T-cell (primary cell): ENCODE data around the gene RGS3. TPM values are rescaled to one million over a fixed set of nuclear protein-coding genes. Genes with fewer than 3 reads are reported as not detected.

Source experiments
- ATAC-seq, 4 experiments: fragments of 200-7000 bp in 3 of 4; fragments of 150-1000 bp in 1 of 4; cut with Tn5 transposase; replicated peaks in 1 of 4; 1 replicate in 3 of 4; 2 replicates in 1 of 4; pipeline ENCODE4 v1.10.0; 2021; ENCODE audit warnings: moderate library complexity in 3 of 4, mild to moderate bottlenecking in 2 of 4, moderate number of reproducible peaks in 1 of 4
- CTCF ChIA-PET, 2 donors: fragments of 300-600 bp; sonication (Branson Sonifier 250); formaldehyde crosslinking; loops; one replicate each; lab custom pipeline; 2022; ENCODE audit warnings: antibody characterized with exemption in 2 of 2; lab: Charles Lee
- POLR2A ChIA-PET, 2 donors: fragments of 300-600 bp; sonication (Branson Sonifier 250); formaldehyde crosslinking; loops; one replicate each; lab custom pipeline; 2022; ENCODE audit warnings: antibody characterized with exemption in 2 of 2; lab: Charles Lee
- DNase-seq, 35 experiments: peaks; one replicate each; pipeline versions ENCODE4 v3.0.0 to v3.0.0-alpha.2; 2013 to 2023
- H3K27ac ChIP-seq: one replicate; pipeline ENCODE4 v1.5.1; 2013; ENCODE audit warnings: low read length
- H3K27me3 ChIP-seq, 2 experiments: replicated peaks in 1 of 2; 1 replicate in 1 of 2; 2 replicates in 1 of 2; pipeline versions ENCODE4 v1.6.1 to v1.7.0; 2013; ENCODE audit warnings: low read length in 1 of 2, mixed read lengths in 1 of 2; ENCODE audit not compliant: control insufficient read depth in 2 of 2, insufficient read depth in 2 of 2; ENCODE audit errors: extremely low read depth in 1 of 2
- H3K36me3 ChIP-seq, 2 donors: 1 replicate in 1 of 2; 2 replicates in 1 of 2; pipeline versions ENCODE4 v1.6.1 to v1.7.0; 2013; ENCODE audit warnings: low read length in 1 of 2; ENCODE audit not compliant: control insufficient read depth in 2 of 2, insufficient read depth in 1 of 2; ENCODE audit errors: extremely low read depth in 1 of 2
- H3K4me1 ChIP-seq, 2 experiments: 1 replicate in 1 of 2; 2 replicates in 1 of 2; pipeline versions ENCODE4 v1.6.1 to v1.7.0; 2013; ENCODE audit warnings: low read length in 2 of 2, mixed read lengths in 1 of 2; ENCODE audit not compliant: insufficient read depth in 2 of 2, control insufficient read depth in 1 of 2; ENCODE audit errors: extremely low read depth in 1 of 2
- H3K4me3 ChIP-seq, 2 donors: 1 replicate in 1 of 2; 2 replicates in 1 of 2; pipeline versions ENCODE4 v1.5.1 to v1.7.0; 2013; ENCODE audit warnings: mild to moderate bottlenecking in 2 of 2, low read length in 1 of 2, moderate library complexity in 1 of 2; ENCODE audit not compliant: control insufficient read depth in 1 of 2; ENCODE audit errors: extremely low read depth in 1 of 2
- H3K9me3 ChIP-seq: 2 replicates; pipeline ENCODE4 v1.7.0; 2013
- H3K27ac Mint-ChIP-seq, 2 donors: one replicate each; pipeline ENCODE4 v1.8.0; 2020 to 2021; ENCODE audit warnings: mild to moderate bottlenecking in 2 of 2, mixed read lengths in 2 of 2
- H3K27me3 Mint-ChIP-seq, 2 donors: one replicate each; pipeline ENCODE4 v1.8.0; 2021 to 2022; ENCODE audit warnings: mixed read lengths in 2 of 2
- H3K36me3 Mint-ChIP-seq: one replicate; pipeline ENCODE4 v1.8.0; 2021; ENCODE audit warnings: mixed read lengths
- H3K4me1 Mint-ChIP-seq, 3 donors: one replicate each; pipeline ENCODE4 v1.8.0; 2020 to 2022; ENCODE audit warnings: mixed read lengths in 3 of 3, mild to moderate bottlenecking in 1 of 3
- H3K4me3 Mint-ChIP-seq, 3 donors: one replicate each; pipeline ENCODE4 v1.8.0; 2020 to 2022; ENCODE audit warnings: mild to moderate bottlenecking in 3 of 3, mixed read lengths in 3 of 3, moderate library complexity in 3 of 3
- H3K9me3 Mint-ChIP-seq, 3 donors: one replicate each; pipeline ENCODE4 v1.8.0; 2020 to 2022; ENCODE audit warnings: mixed read lengths in 3 of 3
- WGBS: methylation state at CpG from one replicate; pipeline ENCODE4 v1.1.5; 2013; ENCODE audit warnings: missing lambda C conversion rate; ENCODE audit not compliant: insufficient coverage; 5-methylcytosine and 5-hydroxymethylcytosine counted together
- total RNA-seq, 35 experiments: library from RNA in 6 of 35; stranded (reverse) in 6 of 35; fragments of 120-200 nt in 1 of 35; gene quantifications; one replicate each; pipeline versions ENCODE4 v1.2.1 to v1.2.4 and lab custom pipeline; 2013 to 2026

Gene RGS3
- total RNA-seq, 5 donors from 2014 or later (not counting 1 experiment from before 2014, with no cell fraction given), result 15.9 to 36.5 (median 24.9) TPM

GRCh38 chr9:113583511-113584427, 120.2 kb downstream of the RGS3 start:
- DNase-seq (no peak), ATAC-seq (no peak)
- Mint-ChIP-seq H3K4me3 (no peak overlapping the region), H3K4me1 (peaks cover 59 to 93% (median 69%) of the 10 kb centered on the region in 3 donors), H3K36me3 (peaks cover 15% of the 10 kb centered on the region), H3K9me3 (no peaks in the 10 kb centered on the region), H3K27ac (peak overlapping the region; percentile 98 to 99), H3K27me3 (no peaks in the 10 kb centered on the region)
- POLR2A ChIA-PET, result no interaction called here
- 95% methylated on average over 22 of the region's 31 CpGs for WGBS
- Histone ChIP-seq H3K27me3 (no peaks in the 10 kb centered on the region), H3K9me3 (no peaks in the 10 kb centered on the region), H3K4me1 (peaks cover 28 to 78% of the 10 kb centered on the region in 2 experiments), H3K4me3 (no peak overlapping the region), H3K36me3 (peaks cover 13 to 48% of the 10 kb centered on the region in 2 donors), H3K27ac (no peak overlapping the region)
- CTCF ChIA-PET, result interaction anchor here (0.5 to 2.1 kb wide), 10 partner anchors 8 to 309 kb away, joined by 3 to 12 read pairs (median 4); partner anchors contain the start of genes C9orf43 (in 1 of the 2), CDC26 (in 1 of the 2), POLE3 (in 1 of the 2) and PRPF4 (in 1 of the 2)

- Mint-ChIP-seq H3K27me3 (no peaks in the 10 kb centered on the region), H3K9me3 (no peaks in the 10 kb centered on the region), H3K27ac (peak overlapping the region; percentile 64 to 68), H3K36me3 (peaks cover 15% of the 10 kb centered on the region), H3K4me1 (peaks cover 57 to 92% (median 67%) of the 10 kb centered on the region in 3 donors), H3K4me3 (no peak overlapping the region)
- H3K27me3 ChIP-seq, result no peaks in the 10 kb centered on the region
- H3K9me3 ChIP-seq, result no peaks in the 10 kb centered on the region
- no peak overlapping the region for H3K4me3 ChIP-seq
- H3K4me1 ChIP-seq, result peaks cover 21 to 78% of the 10 kb centered on the region in 2 experiments
- ATAC-seq, result no peak
- no peak for DNase-seq
- CTCF ChIA-PET, result interaction anchor here (0.5 to 0.9 kb wide), 4 partner anchors 24 to 309 kb away, joined by 3 to 7 read pairs (median 3); partner anchors contain the start of genes CDC26 (in 1 of the 2) and PRPF4 (in 1 of the 2)
- WGBS, result 100% methylated on average over 1 of the region's 5 CpGs
- POLR2A ChIA-PET, result no interaction called here
- H3K36me3 ChIP-seq, result peaks cover 20 to 50% of the 10 kb centered on the region in 2 donors
- H3K27ac ChIP-seq, result no peak overlapping the region
Observed at GRCh38 chr9:113584428-113585084, 121.0 kb downstream of the RGS3 start.

GRCh38 chr9:113585085-113585442, 121.5 kb downstream of the RGS3 start:
- CTCF ChIA-PET, result interaction anchor here in 1 of 2 donors (0.8 to 0.9 kb wide), 2 partner anchors 24 to 310 kb away, joined by 3 read pairs; partner anchors contain the start of genes CDC26 and PRPF4
- H3K36me3 Mint-ChIP-seq, result peaks cover 15% of the 10 kb centered on the region
- H3K4me1 ChIP-seq, result peaks cover 16 to 77% of the 10 kb centered on the region in 2 experiments

GRCh38 chr9:113585555-113585954, 122.0 kb downstream of the RGS3 start:
- no peaks in the 10 kb centered on the region for H3K9me3 ChIP-seq
- H3K36me3 ChIP-seq, result peaks cover 20 to 53% of the 10 kb centered on the region in 2 donors
- DNase-seq (no peak), ATAC-seq (no peak)
- Mint-ChIP-seq H3K4me3 (no peak overlapping the region), H3K27ac (peak overlapping the region; percentile 64 to 68), H3K36me3 (peaks cover 16% of the 10 kb centered on the region), H3K4me1 (peaks cover 50 to 90% (median 62%) of the 10 kb centered on the region in 3 donors), H3K27me3 (no peaks in the 10 kb centered on the region), H3K9me3 (no peaks in the 10 kb centered on the region)
- no peaks in the 10 kb centered on the region for H3K27me3 ChIP-seq
- H3K4me3 ChIP-seq, result no peak overlapping the region
- POLR2A ChIA-PET, result no interaction called here
- no peak overlapping the region for H3K27ac ChIP-seq
- CTCF ChIA-PET, result interaction anchor here in 1 of 2 donors (0.6 to 1.1 kb wide), 2 partner anchors 59 to 140 kb away, joined by 3 to 8 read pairs; no protein-coding TSS in a partner anchor
- H3K4me1 ChIP-seq, result peaks cover 11 to 72% of the 10 kb centered on the region in 2 experiments
- WGBS, result no CpG with 5 or more reads among the region's 2 CpGs

More at GRCh38 chr9:113585085-113585442, 121.5 kb downstream of the RGS3 start:
- WGBS, result 97% methylated on average over 3 of the region's 4 CpGs
- H3K4me3 Mint-ChIP-seq, result no peak overlapping the region
- H3K27ac ChIP-seq, result no peak overlapping the region
- H3K27ac Mint-ChIP-seq, result peak overlapping the region; percentile 64 to 68
- ATAC-seq, result no peak
- H3K9me3 ChIP-seq, result no peaks in the 10 kb centered on the region
- H3K9me3 Mint-ChIP-seq, result no peaks in the 10 kb centered on the region
- H3K27me3 ChIP-seq, result no peaks in the 10 kb centered on the region
- POLR2A ChIA-PET, result no interaction called here
- no peak for DNase-seq
- H3K36me3 ChIP-seq, result peaks cover 20 to 50% of the 10 kb centered on the region in 2 donors
- H3K4me3 ChIP-seq, result no peak overlapping the region
- H3K27me3 Mint-ChIP-seq, result no peaks in the 10 kb centered on the region
- peaks cover 55 to 91% (median 67%) of the 10 kb centered on the region in 3 donors for H3K4me1 Mint-ChIP-seq

- Mint-ChIP-seq H3K27ac (peak overlapping the region in 1 of 2 donors; percentile 22), H3K36me3 (peaks cover 19% of the 10 kb centered on the region), H3K27me3 (no peaks in the 10 kb centered on the region), H3K4me1 (peaks cover 33 to 74% (median 43%) of the 10 kb centered on the region in 3 donors), H3K9me3 (no peaks in the 10 kb centered on the region), H3K4me3 (no peak overlapping the region)
- peak in 2 of 4 experiments; percentile 33 to 44 for ATAC-seq
- H3K4me3 ChIP-seq, result no peak overlapping the region
- DNase-seq, result peak in 1 of 35 experiments; percentile 30
- H3K27me3 ChIP-seq, result no peaks in the 10 kb centered on the region
- H3K36me3 ChIP-seq, result peaks cover 20 to 71% of the 10 kb centered on the region in 2 donors
- ChIA-PET CTCF (interaction anchor here (1.3 to 3.1 kb wide), 2 partner anchors 8 to 141 kb away, joined by 3 to 20 read pairs; no protein-coding TSS in a partner anchor), POLR2A (no interaction called here)
- WGBS, result 92% methylated on average over 14 of the region's 14 CpGs
- H3K4me1 ChIP-seq, result peaks cover 0 to 66% of the 10 kb centered on the region in 2 experiments
- H3K9me3 ChIP-seq, result no peaks in the 10 kb centered on the region
- no peak overlapping the region for H3K27ac ChIP-seq
Observed at GRCh38 chr9:113587471-113588031, 124.0 kb downstream of the RGS3 start.
